ENCODE measurements around the gene HLA-F.

DNA sequence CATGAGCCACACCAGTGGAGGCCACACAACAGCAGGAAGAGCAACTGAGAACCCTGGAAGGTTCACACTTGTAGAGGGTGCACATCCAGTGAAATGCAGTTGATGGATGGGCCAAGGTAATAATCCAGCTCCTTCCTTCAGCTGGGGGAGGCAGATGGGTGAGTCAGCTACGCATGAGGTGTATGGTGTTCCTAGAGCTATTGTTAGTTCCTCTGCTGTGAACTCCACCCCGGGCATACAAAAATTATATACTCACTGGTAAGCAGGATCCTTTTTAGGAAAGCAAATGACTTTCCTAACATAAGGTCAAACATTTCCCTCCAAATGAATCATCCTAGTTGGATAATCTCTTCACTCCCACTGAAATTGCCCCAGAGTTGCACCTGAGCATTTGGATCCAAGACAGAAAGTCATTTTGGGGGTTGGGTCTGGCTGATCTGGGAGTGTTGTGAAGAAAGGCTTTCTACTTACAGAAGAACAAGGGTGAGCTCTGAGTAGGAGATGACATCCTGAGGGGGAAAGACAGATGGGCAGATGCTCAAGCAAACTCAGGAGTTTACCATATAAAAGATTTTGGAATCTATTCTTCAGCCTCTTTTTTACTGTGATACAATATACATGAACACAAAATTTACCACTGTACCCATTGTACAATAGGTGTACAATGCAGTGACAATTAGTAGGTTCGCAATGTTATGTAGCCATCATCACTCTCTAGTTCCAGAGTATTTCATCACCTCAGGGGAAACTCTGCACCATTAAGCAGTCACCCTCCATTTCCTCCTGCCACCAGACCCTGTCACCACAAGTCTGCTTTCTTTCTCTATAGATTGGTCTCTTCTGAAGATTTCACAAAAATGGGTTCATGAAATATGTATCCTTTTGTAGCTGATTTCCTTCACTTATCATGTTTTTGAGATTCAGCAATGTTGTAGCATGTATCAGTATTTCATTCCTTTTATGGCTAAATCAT, 11.1 kb downstream of the HLA-F start:
- TF ChIP-seq, protein P1, sequence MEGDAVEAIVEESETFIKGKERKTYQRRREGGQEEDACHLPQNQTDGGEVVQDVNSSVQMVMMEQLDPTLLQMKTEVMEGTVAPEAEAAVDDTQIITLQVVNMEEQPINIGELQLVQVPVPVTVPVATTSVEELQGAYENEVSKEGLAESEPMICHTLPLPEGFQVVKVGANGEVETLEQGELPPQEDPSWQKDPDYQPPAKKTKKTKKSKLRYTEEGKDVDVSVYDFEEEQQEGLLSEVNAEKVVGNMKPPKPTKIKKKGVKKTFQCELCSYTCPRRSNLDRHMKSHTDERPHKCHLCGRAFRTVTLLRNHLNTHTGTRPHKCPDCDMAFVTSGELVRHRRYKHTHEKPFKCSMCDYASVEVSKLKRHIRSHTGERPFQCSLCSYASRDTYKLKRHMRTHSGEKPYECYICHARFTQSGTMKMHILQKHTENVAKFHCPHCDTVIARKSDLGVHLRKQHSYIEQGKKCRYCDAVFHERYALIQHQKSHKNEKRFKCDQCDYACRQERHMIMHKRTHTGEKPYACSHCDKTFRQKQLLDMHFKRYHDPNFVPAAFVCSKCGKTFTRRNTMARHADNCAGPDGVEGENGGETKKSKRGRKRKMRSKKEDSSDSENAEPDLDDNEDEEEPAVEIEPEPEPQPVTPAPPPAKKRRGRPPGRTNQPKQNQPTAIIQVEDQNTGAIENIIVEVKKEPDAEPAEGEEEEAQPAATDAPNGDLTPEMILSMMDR (IDR thresholded peaks at IDR 0.05; ENCODE audit: low read depth, low read length), result no peak
- TF ChIP-seq POLR2A (IDR thresholded peaks at IDR 0.05; ENCODE audit: extremely low read depth, insufficient read length) (no peak), MYC (IDR thresholded peaks at IDR 0.05; ENCODE audit: low read depth, low read length) (no peak)
- TF ChIP-seq, protein P2, sequence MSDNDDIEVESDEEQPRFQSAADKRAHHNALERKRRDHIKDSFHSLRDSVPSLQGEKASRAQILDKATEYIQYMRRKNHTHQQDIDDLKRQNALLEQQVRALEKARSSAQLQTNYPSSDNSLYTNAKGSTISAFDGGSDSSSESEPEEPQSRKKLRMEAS (IDR thresholded peaks at IDR 0.05; ENCODE audit: low read depth, low read length), result no peak
